Measurements from ENCODE around the gene ZNF467. TPM values are rescaled to one million over a fixed set of nuclear protein-coding genes. Genes with fewer than 3 reads are reported as not detected.

ZNF467 gene
- total RNA-seq, 2 donors from 2014 or later = 4.6 to 7.4 TPM

GRCh38 chr7:149719050-149719899 is 54.1 kb downstream of the ZNF467 start:
- ATAC-seq (ENCODE audit: insufficient number of reproducible peaks, low FRiP score, low read depth) (no peak), DNase-seq (ENCODE audit: low spot score) (no peak)
- Histone ChIP-seq H3K36me3 (peaks cover 26% of the 10 kb centered on the region), H3K4me1 (ENCODE audit: control insufficient read depth in 1 of 2, low read depth in 2 of 2) (peaks cover 4 to 30% of the 10 kb centered on the region in 2 donors), H3K27ac (no peak overlapping the region), H3K9me3 (no peaks in the 10 kb centered on the region), H3K4me3 (no peak overlapping the region), H3K27me3 (replicated peaks; ENCODE audit: insufficient read depth) (no peaks in the 10 kb centered on the region)
- TF ChIP-seq CTCF (IDR thresholded peaks at IDR 0.05) = no peak

GRCh38 chr7:149718730-149719049 is 54.7 kb downstream of the ZNF467 start:
- peaks cover 21% of the 10 kb centered on the region for H3K36me3 ChIP-seq
- no peak for ATAC-seq (ENCODE audit: insufficient number of reproducible peaks, low FRiP score, low read depth)
- no peak overlapping the region for H3K4me3 ChIP-seq
- DNase-seq (ENCODE audit: low spot score) = no peak
- H3K4me1 ChIP-seq (ENCODE audit: control insufficient read depth in 1 of 2, low read depth in 2 of 2) = peaks cover 9 to 35% of the 10 kb centered on the region in 2 donors
- H3K9me3 ChIP-seq = no peaks in the 10 kb centered on the region
- H3K27ac ChIP-seq = no peak overlapping the region
- TF ChIP-seq CTCF (IDR thresholded peaks at IDR 0.05) = no peak
- H3K27me3 ChIP-seq (replicated peaks; ENCODE audit: insufficient read depth) = no peaks in the 10 kb centered on the region

GRCh38 chr7:149717481-149717880 is 55.9 kb downstream of the ZNF467 start:
- TF ChIP-seq CTCF (IDR thresholded peaks at IDR 0.05) = no peak
- DNase-seq (ENCODE audit: low spot score) (no peak), ATAC-seq (ENCODE audit: insufficient number of reproducible peaks, low FRiP score, low read depth) (no peak)
- Histone ChIP-seq H3K27ac (no peak overlapping the region), H3K27me3 (replicated peaks; ENCODE audit: insufficient read depth) (no peaks in the 10 kb centered on the region), H3K9me3 (no peaks in the 10 kb centered on the region), H3K36me3 (peaks cover 11% of the 10 kb centered on the region), H3K4me1 (ENCODE audit: control insufficient read depth in 1 of 2, low read depth in 2 of 2) (peaks cover 9 to 37% of the 10 kb centered on the region in 2 donors), H3K4me3 (no peak overlapping the region)

GRCh38 chr7:149716932-149717307 is 56.5 kb downstream of the ZNF467 start:
- Histone ChIP-seq H3K4me1 (ENCODE audit: control insufficient read depth in 1 of 2, low read depth in 2 of 2) (peaks cover 9 to 37% of the 10 kb centered on the region in 2 donors), H3K27ac (no peak overlapping the region), H3K9me3 (no peaks in the 10 kb centered on the region), H3K4me3 (no peak overlapping the region), H3K27me3 (replicated peaks; ENCODE audit: insufficient read depth) (no peaks in the 10 kb centered on the region), H3K36me3 (peaks cover 9% of the 10 kb centered on the region)
- DNase-seq (ENCODE audit: low spot score) (no peak), ATAC-seq (ENCODE audit: insufficient number of reproducible peaks, low FRiP score, low read depth) (no peak)
- no peak for TF ChIP-seq CTCF (IDR thresholded peaks at IDR 0.05)

GRCh38 chr7:149716007-149716931 is 57.1 kb downstream of the ZNF467 start:
- Histone ChIP-seq H3K9me3 (peaks cover 2% of the 10 kb centered on the region), H3K27ac (peak overlapping the region; percentile 51 to 57), H3K27me3 (replicated peaks; ENCODE audit: insufficient read depth) (no peaks in the 10 kb centered on the region), H3K4me3 (no peak overlapping the region), H3K36me3 (peaks cover 5% of the 10 kb centered on the region), H3K4me1 (ENCODE audit: control insufficient read depth in 1 of 2, low read depth in 2 of 2) (peaks cover 9 to 37% of the 10 kb centered on the region in 2 donors)
- DNase-seq (ENCODE audit: low spot score) = no peak
- ATAC-seq (ENCODE audit: insufficient number of reproducible peaks, low FRiP score, low read depth) = no peak
- TF ChIP-seq CTCF (IDR thresholded peaks at IDR 0.05) = no peak
